Right lobe of liver (tissue), 6 donors: ENCODE data around the gene MED15. TPM values are rescaled to one million over a fixed set of nuclear protein-coding genes. Genes with fewer than 3 reads are reported as not detected.

Experiments used
- ATAC-seq, 4 donors: fragments of 200-7000 bp; cut with Tn5 transposase; one replicate each; pipeline ENCODE4 v1.9.1; 2020; ENCODE audit warnings: mild to moderate bottlenecking in 4 of 4, moderate library complexity in 4 of 4
- DNase-seq, 3 donors: peaks; one replicate each; pipeline ENCODE4 v3.0.0-alpha.2; 2020
- H3K27ac ChIP-seq, 3 donors: fragments of 200-600 bp; one replicate each; pipeline ENCODE4 v1.8.0; 2022
- H3K27me3 ChIP-seq, 2 donors: fragments of 200-600 bp; one replicate each; pipeline ENCODE4 v1.8.0; 2022
- H3K36me3 ChIP-seq, 4 donors: fragments of 200-600 bp; sonication (generic) in 1 of 4; one replicate each; pipeline versions ENCODE4 v1.5.1 to v1.8.0; 2017 to 2022; ENCODE audit warnings: control low read depth in 1 of 4
- H3K4me1 ChIP-seq, 4 donors: fragments of 200-600 bp; sonication (generic) in 1 of 4; one replicate each; pipeline versions ENCODE4 v1.5.1 to v1.8.0; 2017 to 2022; ENCODE audit warnings: control low read depth in 1 of 4
- H3K4me3 ChIP-seq, 3 donors: fragments of 200-600 bp; one replicate each; pipeline ENCODE4 v1.8.0; 2022
- H3K9me3 ChIP-seq, 4 donors: fragments of 200-600 bp; sonication (generic) in 1 of 4; one replicate each; pipeline versions ENCODE4 v1.5.1 to v1.8.0; 2017 to 2022; ENCODE audit warnings: control low read depth in 1 of 4
- CTCF ChIP-seq, 4 donors: fragments of 200-600 bp in 3 of 4; fragments of 450-650 bp in 1 of 4; IDR thresholded peaks; one replicate each; pipeline versions ENCODE4 v1.5.1 to v1.8.0; 2016 to 2022; ENCODE audit warnings: antibody characterized with exemption in 4 of 4, mild to moderate bottlenecking in 2 of 4
- POLR2A ChIP-seq: fragments of 450-650 bp; IDR thresholded peaks from one replicate; pipeline ENCODE4 v1.6.1; 2017; ENCODE audit warnings: antibody characterized with exemption, mild to moderate bottlenecking
- WGBS: methylation state at CpG from one replicate; pipeline ENCODE4 v1.1.6; 2018; ENCODE audit warnings: low coverage, low lambda C conversion rate; ENCODE audit not compliant: insufficient coverage; ENCODE audit errors: missing lambda C conversion rate; 5-methylcytosine and 5-hydroxymethylcytosine counted together
- intact Hi-C, 2 donors: fragments of 100-400 bp; cut with DNase I; formaldehyde crosslinking; loops; one replicate each; pipeline versions ENCODE4 v1.11.2 to v1.14.1; 2022
- total RNA-seq, 6 experiments: library from RNA; depleted of rRNA in 2 of 6; stranded (reverse); fragments of >200 nt in 2 of 6; fragmentation: NEBNext Ultra II Directional in 3 of 6; extraction: Animal tissue kit (Norgen Biotek cat#: 25700) in 3 of 6; gene quantifications; one replicate each; pipeline versions ENCODE4 v1.1.0 to v1.2.4, GENCODE V29; 2016 to 2023
- donor health status: DM: no; HTN: yes; CAD: no.
- donor health status: DM: no; HTN: no; CAD: no.
- donor health status: DM: no; HTN: no; CAD: no.
- donor health status: DM: no; HTN: yes; CAD: no.
- donor health status: DM: no; HTN: yes; CAD: no.

The MED15 gene
- total RNA-seq, 6 experiments from 2014 or later = 15.7 to 34.7 (median 23.6) TPM

GRCh38 chr22:20584872-20585638, 77.6 kb downstream of the MED15 start:
- no peaks in the 10 kb centered on the region for H3K27me3 ChIP-seq
- H3K4me1 ChIP-seq = no peaks in the 10 kb centered on the region
- no peak overlapping the region for H3K4me3 ChIP-seq
- intact Hi-C loops = no loop called here
- TF ChIP-seq POLR2A (no peak), CTCF (IDR thresholded peaks at IDR 0.05) (no peak)
- H3K36me3 ChIP-seq = peaks cover 0 to 50% (median 16%) of the 10 kb centered on the region in 4 donors
- peak in 2 of 3 donors; percentile 20 to 39 for DNase-seq
- no CpG with 5 or more reads among the region's 26 CpGs for WGBS
- H3K27ac ChIP-seq = no peak overlapping the region
- no peak for ATAC-seq
- no peaks in the 10 kb centered on the region for H3K9me3 ChIP-seq

- TF ChIP-seq POLR2A (no peak), CTCF (IDR thresholded peaks at IDR 0.05) (no peak)
- Histone ChIP-seq H3K4me3 (no peak overlapping the region), H3K36me3 (peaks cover 0 to 50% (median 16%) of the 10 kb centered on the region in 4 donors), H3K9me3 (no peaks in the 10 kb centered on the region), H3K27me3 (no peaks in the 10 kb centered on the region), H3K27ac (no peak overlapping the region), H3K4me1 (no peaks in the 10 kb centered on the region)
- ATAC-seq = no peak
- 100% methylated on average over 1 of the region's 12 CpGs for WGBS
- intact Hi-C loops = no loop called here
- DNase-seq = peak in 1 of 3 donors; percentile 42
Measured at GRCh38 chr22:20585639-20586402, 78.4 kb downstream of the MED15 start.

GRCh38 chr22:20586403-20586745, 79.0 kb downstream of the MED15 start:
- no peak overlapping the region for H3K27ac ChIP-seq
- ATAC-seq (no peak), DNase-seq (peak in 2 of 3 donors; percentile 18 to 37)
- no CpG with 5 or more reads among the region's 22 CpGs for WGBS
- intact Hi-C loops = no loop called here
- H3K4me1 ChIP-seq = no peaks in the 10 kb centered on the region
- H3K9me3 ChIP-seq = no peaks in the 10 kb centered on the region
- TF ChIP-seq CTCF (IDR thresholded peaks at IDR 0.05) = no peak
- no peak for TF ChIP-seq POLR2A
- H3K36me3 ChIP-seq = peaks cover 0 to 50% (median 16%) of the 10 kb centered on the region in 4 donors
- no peaks in the 10 kb centered on the region for H3K27me3 ChIP-seq
- no peak overlapping the region for H3K4me3 ChIP-seq

- DNase-seq (peak in 2 of 3 donors; percentile 19 to 44), ATAC-seq (no peak)
- Histone ChIP-seq H3K4me1 (no peaks in the 10 kb centered on the region), H3K4me3 (no peak overlapping the region), H3K36me3 (peaks cover 0 to 50% (median 16%) of the 10 kb centered on the region in 4 donors), H3K27ac (no peak overlapping the region), H3K9me3 (no peaks in the 10 kb centered on the region), H3K27me3 (no peaks in the 10 kb centered on the region)
- TF ChIP-seq CTCF (IDR thresholded peaks at IDR 0.05) = no peak
- no peak for TF ChIP-seq POLR2A
- 100% methylated on average over 2 of the region's 17 CpGs for WGBS
- intact Hi-C loops = no loop called here
Measured at GRCh38 chr22:20587206-20587958, 80.0 kb downstream of the MED15 start.
